H1 (cell line): ENCODE results near the gene KREMEN1. TPM values are rescaled to one million over a fixed set of nuclear protein-coding genes. Genes with fewer than 3 reads are reported as not detected.

Experiments used
- JUN ChIP-seq: IDR thresholded peaks from 2 replicates; pipeline ENCODE4 v1.6.1; 2011; ENCODE audit warnings: low read depth, mild to moderate bottlenecking, improper control_type of control experiment, low read length
- KDM4A ChIP-seq: IDR thresholded peaks from one replicate; pipeline ENCODE4 v1.7.1; 2012; ENCODE audit warnings: low read depth, mild to moderate bottlenecking, moderate library complexity, low read length, inconsistent platforms; ENCODE audit not compliant: severe bottlenecking
- PHF8 ChIP-seq: fragments of 200-600 bp; sonication (generic); conservative IDR thresholded peaks from 2 replicates; pipeline ENCODE4 v1.7.1; 2012; ENCODE audit warnings: low read depth, mild to moderate bottlenecking, inconsistent platforms, low read length, moderate library complexity
- SIRT6 ChIP-seq: IDR thresholded peaks from one replicate; pipeline ENCODE4 v1.7.1; 2012; ENCODE audit warnings: low read length, inconsistent platforms
- TAF7 ChIP-seq: optimal IDR thresholded peaks from 2 replicates; pipeline ENCODE3; 2011; ENCODE audit warnings: low read depth, mild to moderate bottlenecking, inconsistent platforms, low read length, moderate library complexity, borderline replicate concordance
- polyA plus RNA-seq, 7 experiments: library from polyadenylated mRNA; depleted of rRNA in 3 of 7; stranded (reverse) in 5 of 7; unstranded in 2 of 7; fragments of >200 nt in 5 of 7; fragments of 200-250 nt in 2 of 7; gene quantifications; 1 replicate in 5 of 7; 2 replicates in 1 of 7; 4 replicates in 1 of 7; pipeline versions ENCODE4 v1.2.1 to v1.2.3, GENCODE V29; 2011 to 2013; ENCODE audit warnings: missing spikeins in 2 of 7, mixed read lengths in 2 of 7
- total RNA-seq: library from RNA; stranded (reverse); fragmentation: NEBNext Ultra II Directional; extraction: Animal tissue kit (Norgen Biotek cat#: 25700); gene quantifications from 2 replicates; pipeline ENCODE4 v1.2.1, GENCODE V29; 2021
- TF ChIP-seq, protein P1 (sequence below): fragments of 300-600 bp; sonication (generic); IDR thresholded peaks from 2 replicates; pipeline ENCODE4 v1.7.1; 2012; ENCODE audit warnings: low read length, moderate library complexity, mild to moderate bottlenecking, inconsistent platforms; ENCODE audit not compliant: insufficient replicate concordance

Gene KREMEN1
- total and polyA plus RNA-seq, 2 of the 8 experiments (the other 6 are each of a cell fraction or from before 2014, with no cell fraction given): 2.1 to 3.2 TPM

DNA sequence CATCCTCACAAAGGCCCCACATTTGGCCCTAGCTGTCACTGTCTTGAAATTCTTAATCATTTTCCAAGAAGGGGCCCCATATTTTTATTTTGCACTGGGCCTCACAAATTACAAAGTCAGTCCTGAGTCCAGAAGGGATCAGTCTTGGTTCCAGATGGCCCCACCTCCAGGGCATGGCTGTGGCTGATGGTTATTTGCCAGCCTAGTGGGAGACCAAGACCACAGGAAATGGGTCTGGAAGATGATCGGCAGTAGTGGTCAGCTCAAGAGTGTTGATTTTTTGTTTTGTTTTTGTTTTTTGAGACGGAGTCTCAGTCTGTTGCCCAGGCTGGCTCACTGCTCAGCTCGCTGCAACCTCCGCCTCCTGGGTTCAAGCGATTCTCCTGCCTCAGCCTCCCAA lies 85.7 kb downstream of the KREMEN1 start (continued):
- TF ChIP-seq PHF8 (no peak), SIRT6 (no peak), TAF7 (no peak), KDM4A (no peak), JUN (no peak)
- TF ChIP-seq, protein P1, sequence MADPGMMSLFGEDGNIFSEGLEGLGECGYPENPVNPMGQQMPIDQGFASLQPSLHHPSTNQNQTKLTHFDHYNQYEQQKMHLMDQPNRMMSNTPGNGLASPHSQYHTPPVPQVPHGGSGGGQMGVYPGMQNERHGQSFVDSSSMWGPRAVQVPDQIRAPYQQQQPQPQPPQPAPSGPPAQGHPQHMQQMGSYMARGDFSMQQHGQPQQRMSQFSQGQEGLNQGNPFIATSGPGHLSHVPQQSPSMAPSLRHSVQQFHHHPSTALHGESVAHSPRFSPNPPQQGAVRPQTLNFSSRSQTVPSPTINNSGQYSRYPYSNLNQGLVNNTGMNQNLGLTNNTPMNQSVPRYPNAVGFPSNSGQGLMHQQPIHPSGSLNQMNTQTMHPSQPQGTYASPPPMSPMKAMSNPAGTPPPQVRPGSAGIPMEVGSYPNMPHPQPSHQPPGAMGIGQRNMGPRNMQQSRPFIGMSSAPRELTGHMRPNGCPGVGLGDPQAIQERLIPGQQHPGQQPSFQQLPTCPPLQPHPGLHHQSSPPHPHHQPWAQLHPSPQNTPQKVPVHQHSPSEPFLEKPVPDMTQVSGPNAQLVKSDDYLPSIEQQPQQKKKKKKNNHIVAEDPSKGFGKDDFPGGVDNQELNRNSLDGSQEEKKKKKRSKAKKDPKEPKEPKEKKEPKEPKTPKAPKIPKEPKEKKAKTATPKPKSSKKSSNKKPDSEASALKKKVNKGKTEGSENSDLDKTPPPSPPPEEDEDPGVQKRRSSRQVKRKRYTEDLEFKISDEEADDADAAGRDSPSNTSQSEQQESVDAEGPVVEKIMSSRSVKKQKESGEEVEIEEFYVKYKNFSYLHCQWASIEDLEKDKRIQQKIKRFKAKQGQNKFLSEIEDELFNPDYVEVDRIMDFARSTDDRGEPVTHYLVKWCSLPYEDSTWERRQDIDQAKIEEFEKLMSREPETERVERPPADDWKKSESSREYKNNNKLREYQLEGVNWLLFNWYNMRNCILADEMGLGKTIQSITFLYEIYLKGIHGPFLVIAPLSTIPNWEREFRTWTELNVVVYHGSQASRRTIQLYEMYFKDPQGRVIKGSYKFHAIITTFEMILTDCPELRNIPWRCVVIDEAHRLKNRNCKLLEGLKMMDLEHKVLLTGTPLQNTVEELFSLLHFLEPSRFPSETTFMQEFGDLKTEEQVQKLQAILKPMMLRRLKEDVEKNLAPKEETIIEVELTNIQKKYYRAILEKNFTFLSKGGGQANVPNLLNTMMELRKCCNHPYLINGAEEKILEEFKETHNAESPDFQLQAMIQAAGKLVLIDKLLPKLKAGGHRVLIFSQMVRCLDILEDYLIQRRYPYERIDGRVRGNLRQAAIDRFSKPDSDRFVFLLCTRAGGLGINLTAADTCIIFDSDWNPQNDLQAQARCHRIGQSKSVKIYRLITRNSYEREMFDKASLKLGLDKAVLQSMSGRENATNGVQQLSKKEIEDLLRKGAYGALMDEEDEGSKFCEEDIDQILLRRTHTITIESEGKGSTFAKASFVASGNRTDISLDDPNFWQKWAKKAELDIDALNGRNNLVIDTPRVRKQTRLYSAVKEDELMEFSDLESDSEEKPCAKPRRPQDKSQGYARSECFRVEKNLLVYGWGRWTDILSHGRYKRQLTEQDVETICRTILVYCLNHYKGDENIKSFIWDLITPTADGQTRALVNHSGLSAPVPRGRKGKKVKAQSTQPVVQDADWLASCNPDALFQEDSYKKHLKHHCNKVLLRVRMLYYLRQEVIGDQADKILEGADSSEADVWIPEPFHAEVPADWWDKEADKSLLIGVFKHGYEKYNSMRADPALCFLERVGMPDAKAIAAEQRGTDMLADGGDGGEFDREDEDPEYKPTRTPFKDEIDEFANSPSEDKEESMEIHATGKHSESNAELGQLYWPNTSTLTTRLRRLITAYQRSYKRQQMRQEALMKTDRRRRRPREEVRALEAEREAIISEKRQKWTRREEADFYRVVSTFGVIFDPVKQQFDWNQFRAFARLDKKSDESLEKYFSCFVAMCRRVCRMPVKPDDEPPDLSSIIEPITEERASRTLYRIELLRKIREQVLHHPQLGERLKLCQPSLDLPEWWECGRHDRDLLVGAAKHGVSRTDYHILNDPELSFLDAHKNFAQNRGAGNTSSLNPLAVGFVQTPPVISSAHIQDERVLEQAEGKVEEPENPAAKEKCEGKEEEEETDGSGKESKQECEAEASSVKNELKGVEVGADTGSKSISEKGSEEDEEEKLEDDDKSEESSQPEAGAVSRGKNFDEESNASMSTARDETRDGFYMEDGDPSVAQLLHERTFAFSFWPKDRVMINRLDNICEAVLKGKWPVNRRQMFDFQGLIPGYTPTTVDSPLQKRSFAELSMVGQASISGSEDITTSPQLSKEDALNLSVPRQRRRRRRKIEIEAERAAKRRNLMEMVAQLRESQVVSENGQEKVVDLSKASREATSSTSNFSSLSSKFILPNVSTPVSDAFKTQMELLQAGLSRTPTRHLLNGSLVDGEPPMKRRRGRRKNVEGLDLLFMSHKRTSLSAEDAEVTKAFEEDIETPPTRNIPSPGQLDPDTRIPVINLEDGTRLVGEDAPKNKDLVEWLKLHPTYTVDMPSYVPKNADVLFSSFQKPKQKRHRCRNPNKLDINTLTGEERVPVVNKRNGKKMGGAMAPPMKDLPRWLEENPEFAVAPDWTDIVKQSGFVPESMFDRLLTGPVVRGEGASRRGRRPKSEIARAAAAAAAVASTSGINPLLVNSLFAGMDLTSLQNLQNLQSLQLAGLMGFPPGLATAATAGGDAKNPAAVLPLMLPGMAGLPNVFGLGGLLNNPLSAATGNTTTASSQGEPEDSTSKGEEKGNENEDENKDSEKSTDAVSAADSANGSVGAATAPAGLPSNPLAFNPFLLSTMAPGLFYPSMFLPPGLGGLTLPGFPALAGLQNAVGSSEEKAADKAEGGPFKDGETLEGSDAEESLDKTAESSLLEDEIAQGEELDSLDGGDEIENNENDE: no peak
